K562 (cell line): Measurements from ENCODE around the gene FTH1. TPM values are rescaled to one million over a fixed set of nuclear protein-coding genes. Genes with fewer than 3 reads are reported as not detected.
A peak's percentile ranks its signal among the peaks of the same experiment; 100 is the strongest.

Experiments used
- ATF1 ChIP-seq, 2 experiments: fragments of 450-650 bp in 1 of 2; IDR thresholded peaks; 2 replicates each; pipeline ENCODE4 v1.6.1; 2016; ENCODE audit warnings: missing compliant biosample characterization in 1 of 2, missing genetic modification characterization in 1 of 2
- CREB1 ChIP-seq, 2 experiments: sonication (generic) in 1 of 2; formaldehyde crosslinking in 1 of 2; IDR thresholded peaks; 2 replicates each; pipeline versions ENCODE4 v1.6.1 to v1.8.0; 2012 to 2022; ENCODE audit warnings: inconsistent platforms in 1 of 2, mild to moderate bottlenecking in 1 of 2, missing genetic modification reagents in 1 of 2, moderate library complexity in 1 of 2
- FOXP1 ChIP-seq: sonication (generic); formaldehyde crosslinking; IDR thresholded peaks from 2 replicates; pipeline ENCODE4 v1.8.0; 2022; ENCODE audit warnings: mild to moderate bottlenecking, missing genetic modification reagents
- GTF2F1 ChIP-seq: IDR thresholded peaks from 2 replicates; pipeline ENCODE4 v1.6.1; 2011; ENCODE audit warnings: low read depth, low read length, improper control_type of control experiment
- ILK ChIP-seq: fragments of 450-650 bp; IDR thresholded peaks from 2 replicates; pipeline ENCODE4 v1.6.1; 2016; ENCODE audit warnings: missing genetic modification characterization, low read depth, mild to moderate bottlenecking, missing compliant biosample characterization, moderate library complexity, borderline replicate concordance
- KLF10 ChIP-seq: fragments of 250-450 bp; sonication (Bioruptor Pico); IDR thresholded peaks from 2 replicates; pipeline ENCODE4 v1.6.1; 2021; ENCODE audit warnings: matching md5 sums
- MTA3 ChIP-seq: fragments of 450-650 bp; formaldehyde crosslinking; IDR thresholded peaks from 2 replicates; pipeline ENCODE4 v1.6.1; 2017; ENCODE audit warnings: mild to moderate bottlenecking, borderline replicate concordance
- TAF9B ChIP-seq: fragments of 450-650 bp; IDR thresholded peaks from 2 replicates; pipeline ENCODE4 v1.6.1; 2018; ENCODE audit warnings: mild to moderate bottlenecking; ENCODE audit not compliant: partially characterized antibody
- TRIM28 ChIP-seq: fragments of 450-650 bp; IDR thresholded peaks from 2 replicates; pipeline ENCODE4 v1.6.1; 2017
- ZFP1 ChIP-seq: fragments of 450-650 bp; formaldehyde crosslinking; IDR thresholded peaks from 2 replicates; pipeline ENCODE4 v1.4.0; 2020; ENCODE audit warnings: mild to moderate bottlenecking, mixed read lengths
- ZNF174 ChIP-seq: fragments of 250-450 bp; sonication (Bioruptor Pico); IDR thresholded peaks from 2 replicates; pipeline ENCODE4 v1.4.0; 2020; ENCODE audit warnings: mild to moderate bottlenecking
- polyA plus RNA-seq, 8 experiments: library from polyadenylated mRNA; depleted of rRNA in 4 of 8; stranded (reverse) in 5 of 8; unstranded in 3 of 8; fragments of >200 nt; fragmentation: Nextera tagmentation in 2 of 8; fragmentation: Illumina TruSeq in 1 of 8; extraction: Ambion mirVana in 2 of 8; extraction: Trizol in 1 of 8; gene quantifications; 2 replicates each; pipeline versions ENCODE4 v1.2.1 to v1.2.3, GENCODE V29; 2011 to 2014; ENCODE audit warnings: inconsistent platforms in 1 of 8, missing spikeins in 1 of 8
- total RNA-seq, 7 experiments: library from RNA; depleted of rRNA in 6 of 7; stranded (reverse); fragments of >200 nt in 6 of 7; fragmentation: Illumina TruSeq in 2 of 7; extraction: Trizol in 2 of 7; gene quantifications; 2 replicates each; pipeline versions ENCODE4 v1.2.1 to v1.2.3, GENCODE V29; 2011 to 2021; ENCODE audit warnings: low replicate concordance in 1 of 7
- TF ChIP-seq, protein P1 (sequence below): fragments of 450-650 bp; IDR thresholded peaks from 2 replicates; pipeline ENCODE4 v1.6.1; 2017; ENCODE audit warnings: antibody characterized with exemption, mild to moderate bottlenecking
- TF ChIP-seq, protein P2 (sequence below): fragments of 250-450 bp; sonication (Bioruptor Pico); IDR thresholded peaks from 2 replicates; pipeline ENCODE4 v1.5.0; 2020; ENCODE audit warnings: mild to moderate bottlenecking
- TF ChIP-seq, protein P3 (sequence below): fragments of 250-450 bp; sonication (Bioruptor Pico); IDR thresholded peaks from 2 replicates; pipeline ENCODE4 v1.9.0; 2021; ENCODE audit warnings: mild to moderate bottlenecking, inconsistent platforms
- TF ChIP-seq, protein P4 (sequence below): fragments of 250-450 bp; sonication (Bioruptor Pico); IDR thresholded peaks from 2 replicates; pipeline ENCODE4 v1.4.0; 2020; ENCODE audit warnings: mild to moderate bottlenecking, moderate library complexity

FTH1 gene
- total and polyA plus RNA-seq, 9 of the 15 experiments (the other 6 are each of a cell fraction or from before 2014, with no cell fraction given), result 370 to 3,146 (median 802) TPM

DNA sequence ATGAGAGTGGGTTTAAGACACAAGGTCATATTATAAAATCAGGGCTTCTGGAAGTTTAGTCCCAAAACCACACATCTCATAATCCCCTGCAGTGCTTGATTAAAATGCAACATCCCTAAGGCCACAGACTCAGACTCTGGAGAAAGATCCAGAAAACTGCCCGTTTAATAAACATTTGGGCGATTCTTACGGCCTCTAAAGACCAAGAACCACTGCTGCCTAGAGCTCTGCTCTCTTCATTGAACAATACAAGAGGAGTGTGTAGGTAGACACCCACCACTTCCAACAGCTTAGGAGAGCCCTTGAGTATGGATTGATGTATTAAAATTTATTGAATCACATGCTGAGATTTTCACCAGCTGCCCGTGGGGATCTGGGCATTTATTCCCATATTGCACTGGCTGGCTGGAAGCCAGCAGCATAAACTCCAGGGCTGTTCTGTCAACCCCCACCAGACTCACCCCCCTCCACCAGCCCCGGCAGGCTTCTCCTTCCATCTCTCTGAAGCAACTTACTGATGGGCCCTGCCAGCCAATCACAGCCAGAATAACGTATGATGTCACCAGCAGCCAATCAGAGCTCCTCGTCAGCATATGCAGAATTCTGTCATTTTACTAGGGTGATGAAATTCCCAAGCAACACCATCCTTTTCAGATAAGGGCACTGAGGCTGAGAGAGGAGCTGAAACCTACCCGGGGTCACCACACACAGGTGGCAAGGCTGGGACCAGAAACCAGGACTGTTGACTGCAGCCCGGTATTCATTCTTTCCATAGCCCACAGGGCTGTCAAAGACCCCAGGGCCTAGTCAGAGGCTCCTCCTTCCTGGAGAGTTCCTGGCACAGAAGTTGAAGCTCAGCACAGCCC is 18.0 kb downstream of the FTH1 start (continued):
- TF ChIP-seq, protein P1, sequence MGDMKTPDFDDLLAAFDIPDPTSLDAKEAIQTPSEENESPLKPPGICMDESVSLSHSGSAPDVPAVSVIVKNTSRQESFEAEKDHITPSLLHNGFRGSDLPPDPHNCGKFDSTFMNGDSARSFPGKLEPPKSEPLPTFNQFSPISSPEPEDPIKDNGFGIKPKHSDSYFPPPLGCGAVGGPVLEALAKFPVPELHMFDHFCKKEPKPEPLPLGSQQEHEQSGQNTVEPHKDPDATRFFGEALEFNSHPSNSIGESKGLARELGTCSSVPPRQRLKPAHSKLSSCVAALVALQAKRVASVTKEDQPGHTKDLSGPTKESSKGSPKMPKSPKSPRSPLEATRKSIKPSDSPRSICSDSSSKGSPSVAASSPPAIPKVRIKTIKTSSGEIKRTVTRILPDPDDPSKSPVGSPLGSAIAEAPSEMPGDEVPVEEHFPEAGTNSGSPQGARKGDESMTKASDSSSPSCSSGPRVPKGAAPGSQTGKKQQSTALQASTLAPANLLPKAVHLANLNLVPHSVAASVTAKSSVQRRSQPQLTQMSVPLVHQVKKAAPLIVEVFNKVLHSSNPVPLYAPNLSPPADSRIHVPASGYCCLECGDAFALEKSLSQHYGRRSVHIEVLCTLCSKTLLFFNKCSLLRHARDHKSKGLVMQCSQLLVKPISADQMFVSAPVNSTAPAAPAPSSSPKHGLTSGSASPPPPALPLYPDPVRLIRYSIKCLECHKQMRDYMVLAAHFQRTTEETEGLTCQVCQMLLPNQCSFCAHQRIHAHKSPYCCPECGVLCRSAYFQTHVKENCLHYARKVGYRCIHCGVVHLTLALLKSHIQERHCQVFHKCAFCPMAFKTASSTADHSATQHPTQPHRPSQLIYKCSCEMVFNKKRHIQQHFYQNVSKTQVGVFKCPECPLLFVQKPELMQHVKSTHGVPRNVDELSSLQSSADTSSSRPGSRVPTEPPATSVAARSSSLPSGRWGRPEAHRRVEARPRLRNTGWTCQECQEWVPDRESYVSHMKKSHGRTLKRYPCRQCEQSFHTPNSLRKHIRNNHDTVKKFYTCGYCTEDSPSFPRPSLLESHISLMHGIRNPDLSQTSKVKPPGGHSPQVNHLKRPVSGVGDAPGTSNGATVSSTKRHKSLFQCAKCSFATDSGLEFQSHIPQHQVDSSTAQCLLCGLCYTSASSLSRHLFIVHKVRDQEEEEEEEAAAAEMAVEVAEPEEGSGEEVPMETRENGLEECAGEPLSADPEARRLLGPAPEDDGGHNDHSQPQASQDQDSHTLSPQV, result peak; percentile 94
- TF ChIP-seq ILK (tag) (no peak), FOXP1 (CRISPR knock-in tag) (no peak), GTF2F1 (no peak), KLF10 (CRISPR knock-in tag) (no peak), CREB1 (IDR thresholded peaks at IDR 0.05) (peak; percentile 42; the same call in 1 of the 2 replicates), CREB1 (CRISPR knock-in tag; IDR thresholded peaks at IDR 0.05) (no peak; the same call in 1 of the 2 replicates), ATF1 (CRISPR knock-in tag; IDR thresholded peaks at IDR 0.05) (no peak), ATF1 (tag; IDR thresholded peaks at IDR 0.05) (peak; percentile 89), MTA3 (peak; percentile 67; the same call in 1 of the 2 replicates), ZNF174 (no peak), TRIM28 (no peak), TAF9B (no peak), ZFP1 (no peak)
- TF ChIP-seq, protein P2, sequence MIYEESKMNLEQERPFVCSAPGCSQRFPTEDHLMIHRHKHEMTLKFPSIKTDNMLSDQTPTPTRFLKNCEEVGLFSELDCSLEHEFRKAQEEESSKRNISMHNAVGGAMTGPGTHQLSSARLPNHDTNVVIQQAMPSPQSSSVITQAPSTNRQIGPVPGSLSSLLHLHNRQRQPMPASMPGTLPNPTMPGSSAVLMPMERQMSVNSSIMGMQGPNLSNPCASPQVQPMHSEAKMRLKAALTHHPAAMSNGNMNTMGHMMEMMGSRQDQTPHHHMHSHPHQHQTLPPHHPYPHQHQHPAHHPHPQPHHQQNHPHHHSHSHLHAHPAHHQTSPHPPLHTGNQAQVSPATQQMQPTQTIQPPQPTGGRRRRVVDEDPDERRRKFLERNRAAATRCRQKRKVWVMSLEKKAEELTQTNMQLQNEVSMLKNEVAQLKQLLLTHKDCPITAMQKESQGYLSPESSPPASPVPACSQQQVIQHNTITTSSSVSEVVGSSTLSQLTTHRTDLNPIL, result 0 out of 2 replicates have a peak, but pooled peaks have one; percentile 55
- TF ChIP-seq, protein P3, sequence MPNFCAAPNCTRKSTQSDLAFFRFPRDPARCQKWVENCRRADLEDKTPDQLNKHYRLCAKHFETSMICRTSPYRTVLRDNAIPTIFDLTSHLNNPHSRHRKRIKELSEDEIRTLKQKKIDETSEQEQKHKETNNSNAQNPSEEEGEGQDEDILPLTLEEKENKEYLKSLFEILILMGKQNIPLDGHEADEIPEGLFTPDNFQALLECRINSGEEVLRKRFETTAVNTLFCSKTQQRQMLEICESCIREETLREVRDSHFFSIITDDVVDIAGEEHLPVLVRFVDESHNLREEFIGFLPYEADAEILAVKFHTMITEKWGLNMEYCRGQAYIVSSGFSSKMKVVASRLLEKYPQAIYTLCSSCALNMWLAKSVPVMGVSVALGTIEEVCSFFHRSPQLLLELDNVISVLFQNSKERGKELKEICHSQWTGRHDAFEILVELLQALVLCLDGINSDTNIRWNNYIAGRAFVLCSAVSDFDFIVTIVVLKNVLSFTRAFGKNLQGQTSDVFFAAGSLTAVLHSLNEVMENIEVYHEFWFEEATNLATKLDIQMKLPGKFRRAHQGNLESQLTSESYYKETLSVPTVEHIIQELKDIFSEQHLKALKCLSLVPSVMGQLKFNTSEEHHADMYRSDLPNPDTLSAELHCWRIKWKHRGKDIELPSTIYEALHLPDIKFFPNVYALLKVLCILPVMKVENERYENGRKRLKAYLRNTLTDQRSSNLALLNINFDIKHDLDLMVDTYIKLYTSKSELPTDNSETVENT, result no peak
- TF ChIP-seq, protein P4, sequence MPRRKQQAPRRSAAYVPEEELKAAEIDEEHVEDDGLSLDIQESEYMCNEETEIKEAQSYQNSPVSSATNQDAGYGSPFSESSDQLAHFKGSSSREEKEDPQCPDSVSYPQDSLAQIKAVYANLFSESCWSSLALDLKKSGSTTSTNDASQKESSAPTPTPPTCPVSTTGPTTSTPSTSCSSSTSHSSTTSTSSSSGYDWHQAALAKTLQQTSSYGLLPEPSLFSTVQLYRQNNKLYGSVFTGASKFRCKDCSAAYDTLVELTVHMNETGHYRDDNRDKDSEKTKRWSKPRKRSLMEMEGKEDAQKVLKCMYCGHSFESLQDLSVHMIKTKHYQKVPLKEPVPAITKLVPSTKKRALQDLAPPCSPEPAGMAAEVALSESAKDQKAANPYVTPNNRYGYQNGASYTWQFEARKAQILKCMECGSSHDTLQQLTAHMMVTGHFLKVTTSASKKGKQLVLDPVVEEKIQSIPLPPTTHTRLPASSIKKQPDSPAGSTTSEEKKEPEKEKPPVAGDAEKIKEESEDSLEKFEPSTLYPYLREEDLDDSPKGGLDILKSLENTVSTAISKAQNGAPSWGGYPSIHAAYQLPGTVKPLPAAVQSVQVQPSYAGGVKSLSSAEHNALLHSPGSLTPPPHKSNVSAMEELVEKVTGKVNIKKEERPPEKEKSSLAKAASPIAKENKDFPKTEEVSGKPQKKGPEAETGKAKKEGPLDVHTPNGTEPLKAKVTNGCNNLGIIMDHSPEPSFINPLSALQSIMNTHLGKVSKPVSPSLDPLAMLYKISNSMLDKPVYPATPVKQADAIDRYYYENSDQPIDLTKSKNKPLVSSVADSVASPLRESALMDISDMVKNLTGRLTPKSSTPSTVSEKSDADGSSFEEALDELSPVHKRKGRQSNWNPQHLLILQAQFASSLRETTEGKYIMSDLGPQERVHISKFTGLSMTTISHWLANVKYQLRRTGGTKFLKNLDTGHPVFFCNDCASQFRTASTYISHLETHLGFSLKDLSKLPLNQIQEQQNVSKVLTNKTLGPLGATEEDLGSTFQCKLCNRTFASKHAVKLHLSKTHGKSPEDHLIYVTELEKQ (CRISPR knock-in tag), result no peak
